GM18505 (cell line): ENCODE results near the gene DIP2A.

ENCODE experiments used
- ATAC-seq: cut with Tn5 transposase; IDR thresholded peaks from one replicate; pipeline ENCODE4 v1.9.1; 2021; ENCODE audit not compliant: unreplicated experiment
- POLR2A ChIP-seq: IDR thresholded peaks from 4 replicates; pipeline ENCODE4 v1.6.1; 2011; ENCODE audit warnings: borderline replicate concordance; ENCODE audit not compliant: insufficient read depth, insufficient read length; ENCODE audit errors: extremely low read depth

DIP2A gene, protein sequence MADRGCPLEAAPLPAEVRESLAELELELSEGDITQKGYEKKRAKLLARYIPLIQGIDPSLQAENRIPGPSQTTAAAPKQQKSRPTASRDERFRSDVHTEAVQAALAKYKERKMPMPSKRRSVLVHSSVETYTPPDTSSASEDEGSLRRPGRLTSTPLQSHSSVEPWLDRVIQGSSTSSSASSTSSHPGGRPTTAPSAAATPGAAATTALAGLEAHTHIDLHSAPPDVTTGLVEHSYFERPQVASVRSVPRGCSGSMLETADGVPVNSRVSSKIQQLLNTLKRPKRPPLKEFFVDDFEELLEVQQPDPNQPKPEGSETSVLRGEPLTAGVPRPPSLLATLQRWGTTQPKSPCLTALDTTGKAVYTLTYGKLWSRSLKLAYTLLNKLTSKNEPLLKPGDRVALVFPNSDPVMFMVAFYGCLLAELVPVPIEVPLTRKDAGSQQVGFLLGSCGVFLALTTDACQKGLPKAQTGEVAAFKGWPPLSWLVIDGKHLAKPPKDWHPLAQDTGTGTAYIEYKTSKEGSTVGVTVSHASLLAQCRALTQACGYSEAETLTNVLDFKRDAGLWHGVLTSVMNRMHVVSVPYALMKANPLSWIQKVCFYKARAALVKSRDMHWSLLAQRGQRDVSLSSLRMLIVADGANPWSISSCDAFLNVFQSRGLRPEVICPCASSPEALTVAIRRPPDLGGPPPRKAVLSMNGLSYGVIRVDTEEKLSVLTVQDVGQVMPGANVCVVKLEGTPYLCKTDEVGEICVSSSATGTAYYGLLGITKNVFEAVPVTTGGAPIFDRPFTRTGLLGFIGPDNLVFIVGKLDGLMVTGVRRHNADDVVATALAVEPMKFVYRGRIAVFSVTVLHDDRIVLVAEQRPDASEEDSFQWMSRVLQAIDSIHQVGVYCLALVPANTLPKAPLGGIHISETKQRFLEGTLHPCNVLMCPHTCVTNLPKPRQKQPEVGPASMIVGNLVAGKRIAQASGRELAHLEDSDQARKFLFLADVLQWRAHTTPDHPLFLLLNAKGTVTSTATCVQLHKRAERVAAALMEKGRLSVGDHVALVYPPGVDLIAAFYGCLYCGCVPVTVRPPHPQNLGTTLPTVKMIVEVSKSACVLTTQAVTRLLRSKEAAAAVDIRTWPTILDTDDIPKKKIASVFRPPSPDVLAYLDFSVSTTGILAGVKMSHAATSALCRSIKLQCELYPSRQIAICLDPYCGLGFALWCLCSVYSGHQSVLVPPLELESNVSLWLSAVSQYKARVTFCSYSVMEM (N-terminal part only)

GRCh38 chr21:46458315-46459023, at the start of gene DIP2A:
DIP2A (plus strand) TSS chr21:46458891; CDS start chr21:46459132, 241 bp downstream.
- ATAC-seq, result peak; percentile 90
- TF ChIP-seq POLR2A, result peak; percentile 83

DNA sequence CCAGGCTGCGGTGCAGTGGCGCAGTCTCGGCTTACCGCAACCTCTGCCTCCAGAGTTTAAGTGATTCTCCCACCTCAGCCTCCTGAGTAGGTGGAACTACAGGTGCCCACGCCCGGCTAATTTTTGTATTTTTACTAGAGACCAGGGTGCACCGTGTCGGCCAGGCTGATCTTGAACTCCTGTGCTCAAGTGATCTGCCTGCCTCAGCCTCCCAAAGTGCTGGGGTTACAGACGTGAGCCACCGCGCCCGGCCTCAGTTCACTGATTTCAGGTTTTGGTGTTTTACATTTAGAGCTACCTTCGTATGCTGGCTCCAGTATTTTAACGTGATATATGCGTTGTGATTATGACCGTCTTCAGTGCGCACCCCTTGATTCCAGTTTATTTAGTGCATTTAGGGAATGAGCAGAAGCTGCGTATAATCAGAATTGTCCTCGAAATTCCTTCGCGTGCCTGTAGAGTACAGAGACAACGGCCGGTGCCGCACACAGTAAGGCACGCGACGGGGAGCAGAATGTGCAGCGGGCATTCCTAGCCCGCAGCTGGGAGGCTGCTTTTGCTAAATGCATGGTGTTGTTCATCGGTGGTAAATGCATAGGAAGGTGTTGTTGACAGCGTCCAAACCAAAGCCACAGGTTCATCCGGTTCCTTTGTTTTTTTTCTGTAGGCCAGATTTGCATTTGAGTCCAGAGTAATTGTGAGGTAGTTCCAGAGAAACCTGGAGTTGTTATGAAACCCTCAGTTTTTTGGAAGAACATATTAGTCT, 48.9 kb upstream of the DIP2A start:
- no peak for TF ChIP-seq POLR2A
- no peak for ATAC-seq

- ATAC-seq, result no peak
- no peak for TF ChIP-seq POLR2A
These were observed 48.2 kb upstream of the DIP2A start for GRCh38 chr21:46410516-46410915.

- no peak for TF ChIP-seq POLR2A
- no peak for ATAC-seq
These were observed 47.5 kb upstream of the DIP2A start for GRCh38 chr21:46411236-46411635.

GRCh38 chr21:46411691-46412090, 47.0 kb upstream of the DIP2A start:
- no peak for ATAC-seq

DNA sequence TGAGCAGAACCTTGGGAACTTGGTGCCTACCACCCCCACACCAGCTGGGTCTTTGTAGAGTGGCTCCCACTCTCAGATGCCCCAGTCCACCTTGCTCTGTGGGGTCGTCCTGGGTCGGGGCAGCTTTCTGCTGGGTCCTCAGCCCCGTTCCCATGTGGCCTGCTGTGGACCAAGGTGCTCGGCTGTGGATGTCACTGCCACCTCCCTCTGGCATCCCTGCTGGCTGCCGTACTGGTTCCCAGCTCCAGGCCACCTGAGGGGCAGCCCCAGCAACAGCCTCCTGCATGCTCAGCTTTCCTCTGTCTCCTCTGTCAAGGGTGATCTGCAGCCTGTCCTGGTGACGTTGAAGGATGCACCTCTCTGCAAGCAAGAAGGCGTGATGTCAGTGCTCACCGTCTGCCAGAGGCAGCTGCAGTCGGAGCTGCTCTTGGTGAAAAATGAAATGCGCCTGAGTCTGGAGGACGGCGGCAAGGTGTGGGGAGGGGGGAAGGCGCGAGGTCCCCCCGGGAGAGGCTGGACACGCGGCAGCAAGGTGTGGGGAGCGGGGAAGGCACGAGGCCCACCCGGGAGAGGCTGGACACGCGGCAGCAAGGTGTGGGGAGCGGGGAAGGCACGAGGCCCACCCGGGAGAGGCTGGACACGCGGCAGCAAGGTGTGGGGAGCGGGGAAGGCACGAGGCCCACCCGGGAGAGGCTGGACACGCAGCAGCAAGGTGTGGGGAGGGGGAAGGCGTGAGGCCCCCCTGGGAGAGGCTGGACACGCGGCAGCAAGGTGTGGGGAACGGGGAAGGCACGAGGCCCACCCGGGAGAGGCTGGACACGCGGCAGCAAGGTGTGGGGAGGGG, 45.9 kb upstream of the DIP2A start:
- no peak for TF ChIP-seq POLR2A
- ATAC-seq, result no peak

More at GRCh38 chr21:46411691-46412090, 47.0 kb upstream of the DIP2A start:
- no peak for TF ChIP-seq POLR2A

GRCh38 chr21:46413365-46413696, 45.4 kb upstream of the DIP2A start:
- no peak for ATAC-seq
- TF ChIP-seq POLR2A, result no peak

GRCh38 chr21:46414965-46415275, 43.8 kb upstream of the DIP2A start:
- TF ChIP-seq POLR2A, result no peak
- no peak for ATAC-seq

- TF ChIP-seq POLR2A, result no peak
- ATAC-seq, result no peak
These were observed 42.1 kb upstream of the DIP2A start for GRCh38 chr21:46416551-46416950.

- no peak for TF ChIP-seq POLR2A
- no peak for ATAC-seq
These were observed 40.3 kb upstream of the DIP2A start for GRCh38 chr21:46418265-46418946.
